Mucosa of descending colon (tissue), 3 donors: Measurements from ENCODE around the gene ARHGAP21. TPM values are rescaled to one million over a fixed set of nuclear protein-coding genes. Genes with fewer than 3 reads are reported as not detected.

ENCODE experiments used
- ATAC-seq: fragments of 200-7000 bp; cut with Tn5 transposase; one replicate; pipeline ENCODE4 v1.9.1; 2020; ENCODE audit warnings: mild to moderate bottlenecking, moderate library complexity
- DNase-seq, 3 donors: peaks; one replicate each; pipeline ENCODE4 v3.0.0-alpha.2; 2020
- H3K36me3 ChIP-seq: fragments of 200-600 bp; one replicate; pipeline ENCODE4 v1.8.0; 2021; ENCODE audit warnings: low read depth, mild to moderate bottlenecking
- H3K4me1 ChIP-seq: fragments of 200-600 bp; one replicate; pipeline ENCODE4 v1.8.0; 2021; ENCODE audit warnings: low read depth, mild to moderate bottlenecking
- H3K4me3 ChIP-seq: fragments of 200-600 bp; one replicate; pipeline ENCODE4 v1.8.0; 2021; ENCODE audit warnings: mild to moderate bottlenecking
- H3K9me3 ChIP-seq: fragments of 200-600 bp; one replicate; pipeline ENCODE4 v1.8.0; 2021; ENCODE audit warnings: mild to moderate bottlenecking
- CTCF ChIP-seq: fragments of 200-600 bp; IDR thresholded peaks from one replicate; pipeline ENCODE4 v1.8.0; 2022; ENCODE audit warnings: antibody characterized with exemption, mild to moderate bottlenecking
- intact Hi-C, 2 donors: fragments of 100-400 bp; cut with DNase I in 1 of 2; cut with micrococcal nuclease in 1 of 2; formaldehyde crosslinking; loops; one replicate each; pipeline versions ENCODE4 v1.11.0 to v1.11.1; 2022; cut with DNase I, micrococcal nuclease
- total RNA-seq, 3 donors: library from RNA; stranded (reverse); fragmentation: NEBNext Ultra II Directional in 2 of 3; extraction: Animal tissue kit (Norgen Biotek cat#: 25700) in 2 of 3; gene quantifications; one replicate each; pipeline versions ENCODE4 v1.2.1 to v1.2.4, GENCODE V29; 2021 to 2023
- donor health status: DM: no; HTN: no; CAD: no; lungs with moderate emphysema.
- donor health status: DM: no; HTN: no; CAD: no.
- donor health status: DM: no; HTN: yes; CAD: no.

ARHGAP21 gene
- total RNA-seq, 3 donors from 2014 or later = 91.3 to 127 (median 109) TPM

- H3K9me3 ChIP-seq = no peaks in the 10 kb centered on the region
- no peaks in the 10 kb centered on the region for H3K4me1 ChIP-seq
- ATAC-seq = no peak
- no peak for DNase-seq
- no peak overlapping the region for H3K4me3 ChIP-seq
- intact Hi-C loops = no loop called here
- no peak for TF ChIP-seq CTCF
- no peaks in the 10 kb centered on the region for H3K36me3 ChIP-seq
Measured at GRCh38 chr10:24545585-24545984, 178.1 kb downstream of the ARHGAP21 start.

GRCh38 chr10:24544776-24545175 lies 178.9 kb downstream of the ARHGAP21 start:
- DNase-seq = no peak
- no peaks in the 10 kb centered on the region for H3K36me3 ChIP-seq
- H3K4me1 ChIP-seq = no peaks in the 10 kb centered on the region
- TF ChIP-seq CTCF = no peak
- no peaks in the 10 kb centered on the region for H3K9me3 ChIP-seq
- intact Hi-C loops = no loop called here
- ATAC-seq = no peak
- H3K4me3 ChIP-seq = no peak overlapping the region

DNA sequence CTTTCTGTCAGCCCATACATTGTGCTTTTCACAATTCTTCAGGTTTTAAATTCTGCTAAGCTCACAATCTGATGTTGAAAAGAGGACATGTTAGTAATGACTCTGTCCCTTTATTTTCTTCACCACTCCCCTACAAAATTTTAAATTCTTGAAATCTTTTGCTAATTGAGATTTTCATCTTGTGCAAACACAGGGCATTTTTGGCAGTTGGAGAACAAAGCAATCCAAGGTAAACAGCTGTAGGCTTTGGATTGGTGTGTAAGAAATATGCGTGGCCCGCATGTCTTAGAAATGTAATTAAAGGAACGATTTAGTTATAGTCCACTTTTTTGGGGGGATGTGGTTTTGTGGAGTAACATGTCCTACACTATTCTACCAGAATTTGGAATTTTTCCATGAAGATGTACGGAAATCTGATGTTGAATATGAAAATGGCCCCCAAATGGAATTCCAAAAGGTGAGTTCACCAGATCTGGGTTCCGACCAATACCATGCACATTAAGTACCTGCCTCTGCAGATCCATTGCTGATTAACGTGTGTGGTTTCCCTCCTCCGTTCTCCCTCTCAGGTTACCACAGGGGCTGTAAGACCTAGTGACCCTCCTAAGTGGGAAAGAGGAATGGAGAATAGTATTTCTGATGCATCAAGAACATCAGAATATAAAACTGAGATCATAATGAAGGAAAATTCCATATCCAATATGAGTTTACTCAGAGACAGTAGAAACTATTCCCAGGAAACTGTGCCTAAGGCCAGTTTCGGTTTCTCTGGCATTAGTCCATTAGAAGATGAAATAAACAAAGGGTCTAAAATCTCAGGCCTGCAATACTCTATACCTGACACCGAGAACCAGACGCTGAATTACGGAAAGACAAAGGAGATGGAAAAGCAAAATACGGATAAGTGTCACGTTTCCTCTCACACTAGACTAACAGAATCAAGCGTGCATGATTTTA lies 181.1 kb downstream of the ARHGAP21 start:
- DNase-seq = no peak
- Histone ChIP-seq H3K36me3 (no peaks in the 10 kb centered on the region), H3K4me3 (no peak overlapping the region), H3K4me1 (no peaks in the 10 kb centered on the region), H3K9me3 (no peaks in the 10 kb centered on the region)
- ATAC-seq = no peak
- intact Hi-C loops = no loop called here
- TF ChIP-seq CTCF = no peak

GRCh38 chr10:24541239-24541753 lies 182.4 kb downstream of the ARHGAP21 start:
- ATAC-seq (no peak), DNase-seq (no peak)
- H3K4me1 ChIP-seq = no peaks in the 10 kb centered on the region
- H3K4me3 ChIP-seq = no peak overlapping the region
- H3K36me3 ChIP-seq = no peaks in the 10 kb centered on the region
- intact Hi-C loops = no loop called here
- H3K9me3 ChIP-seq = no peaks in the 10 kb centered on the region
- no peak for TF ChIP-seq CTCF

- Histone ChIP-seq H3K36me3 (no peaks in the 10 kb centered on the region), H3K4me1 (no peaks in the 10 kb centered on the region), H3K9me3 (no peaks in the 10 kb centered on the region), H3K4me3 (no peak overlapping the region)
- DNase-seq (no peak), ATAC-seq (no peak)
- TF ChIP-seq CTCF = no peak
- intact Hi-C loops = no loop called here
Measured at GRCh38 chr10:24536636-24537035, 187.1 kb downstream of the ARHGAP21 start.
